Endothelial cell of umbilical vein (primary cell): ENCODE results near the gene ZMIZ1.

Source experiments
- CTCF ChIP-seq, 2 donors: IDR thresholded peaks; 1 replicate in 1 of 2; 2 replicates in 1 of 2; pipeline ENCODE4 v1.5.1; 2011; ENCODE audit warnings: low read length in 2 of 2, mild to moderate bottlenecking in 2 of 2, moderate library complexity in 2 of 2, control low read depth in 1 of 2, inconsistent platforms in 1 of 2, low read depth in 1 of 2; ENCODE audit not compliant: insufficient read depth in 1 of 2; ENCODE audit errors: extremely low read depth in 1 of 2
- EZH2 ChIP-seq: IDR thresholded peaks from 2 replicates; pipeline ENCODE4 v1.6.1; 2012; ENCODE audit warnings: borderline replicate concordance, low read depth, mild to moderate bottlenecking, moderate library complexity, low read length, inconsistent platforms; ENCODE audit not compliant: severe bottlenecking
- FOS ChIP-seq: IDR thresholded peaks from 2 replicates; pipeline ENCODE4 v1.6.1; 2011; ENCODE audit warnings: mild to moderate bottlenecking, low read length, moderate library complexity, borderline replicate concordance; ENCODE audit not compliant: insufficient read depth
- GATA2 ChIP-seq: IDR thresholded peaks from 2 replicates; pipeline ENCODE4 v1.7.0; 2011; ENCODE audit warnings: low read depth, mild to moderate bottlenecking, moderate library complexity, mixed read lengths, low read length; ENCODE audit not compliant: insufficient read length, insufficient read depth
- JUN ChIP-seq: IDR thresholded peaks from 2 replicates; pipeline ENCODE4 v1.6.1; 2011; ENCODE audit warnings: borderline replicate concordance, low read depth; ENCODE audit not compliant: insufficient read length, insufficient read depth
- MYC ChIP-seq: IDR thresholded peaks from one replicate; pipeline ENCODE4 v1.6.1; 2011; ENCODE audit warnings: mild to moderate bottlenecking, low read depth, low read length
- POLR2A ChIP-seq: IDR thresholded peaks from 2 replicates; pipeline ENCODE4 v1.6.1; 2012; ENCODE audit warnings: low read depth, mild to moderate bottlenecking, control low read depth, low read length
- POLR2AphosphoS5 ChIP-seq: IDR thresholded peaks from 2 replicates; pipeline ENCODE4 v1.6.1; 2012; ENCODE audit warnings: low read depth, mild to moderate bottlenecking, control low read depth, low read length, moderate library complexity; ENCODE audit not compliant: insufficient read depth
- TF ChIP-seq, protein P1 (sequence below): IDR thresholded peaks from 2 replicates; pipeline ENCODE4 v1.6.1; 2011; ENCODE audit not compliant: insufficient read depth, insufficient read length

GRCh38 chr10:79270466-79271246, 201.9 kb downstream of the ZMIZ1 start:
- no peak for TF ChIP-seq CTCF (IDR thresholded peaks at IDR 0.05; ENCODE audit: extremely low read depth in 1 of 2, insufficient read depth in 1 of 2, low read depth in 1 of 2, low read length in 2 of 2)
- TF ChIP-seq POLR2A = no peak
- TF ChIP-seq, protein P1, sequence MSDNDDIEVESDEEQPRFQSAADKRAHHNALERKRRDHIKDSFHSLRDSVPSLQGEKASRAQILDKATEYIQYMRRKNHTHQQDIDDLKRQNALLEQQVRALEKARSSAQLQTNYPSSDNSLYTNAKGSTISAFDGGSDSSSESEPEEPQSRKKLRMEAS = no peak
- TF ChIP-seq POLR2AphosphoS5 = no peak
- no peak for TF ChIP-seq EZH2
- no peak for TF ChIP-seq GATA2
- no peak for TF ChIP-seq FOS
- no peak for TF ChIP-seq MYC
- no peak for TF ChIP-seq JUN
